Endothelial cell of umbilical vein (primary cell): Measurements from ENCODE around the gene DDX56.

Source experiments
- CTCF ChIP-seq, 2 donors: IDR thresholded peaks; 1 replicate in 1 of 2; 2 replicates in 1 of 2; pipeline ENCODE4 v1.5.1; 2011; ENCODE audit warnings: low read length in 2 of 2, mild to moderate bottlenecking in 2 of 2, moderate library complexity in 2 of 2, control low read depth in 1 of 2, inconsistent platforms in 1 of 2, low read depth in 1 of 2; ENCODE audit not compliant: insufficient read depth in 1 of 2; ENCODE audit errors: extremely low read depth in 1 of 2
- POLR2AphosphoS5 ChIP-seq: IDR thresholded peaks from 2 replicates; pipeline ENCODE4 v1.6.1; 2012; ENCODE audit warnings: low read depth, mild to moderate bottlenecking, control low read depth, low read length, moderate library complexity; ENCODE audit not compliant: insufficient read depth

- TF ChIP-seq CTCF (IDR thresholded peaks at IDR 0.05; ENCODE audit: extremely low read depth in 1 of 2, insufficient read depth in 1 of 2, low read depth in 1 of 2, low read length in 2 of 2), result no peak
- no peak for TF ChIP-seq POLR2AphosphoS5
Observed at GRCh38 chr7:44541028-44541869, 32.5 kb downstream of the DDX56 start, which contains the start of gene NPC1L1.
